ENCODE measurements around the gene PDS5B.

- no peak for TF ChIP-seq CTCF (IDR thresholded peaks at IDR 0.05; ENCODE audit: low read depth, low read length, poor library complexity, severe bottlenecking)
- no peak for TF ChIP-seq EZH2phosphoT487 (IDR thresholded peaks at IDR 0.05; ENCODE audit: borderline replicate concordance, low read length)
These were observed 160.2 kb downstream of the PDS5B start for GRCh38 chr13:32746474-32746873.

Measured in DOHH2 (cell line).